Endothelial cell of umbilical vein (primary cell): ENCODE data around the gene LGR6. TPM values are rescaled to one million over a fixed set of nuclear protein-coding genes. Genes with fewer than 3 reads are reported as not detected.

ENCODE experiments used
- BruUV-seq: library from RNA; stranded (reverse); fragments of 400-500 nt; replicated peaks from 2 replicates; lab custom pipeline; 2021; lab: Mats Ljungman, UMichigan
- CTCF ChIA-PET: fragments of 300-600, 350-600 bp; sonication (Branson Sonifier 250); formaldehyde crosslinking; loops from one replicate; lab custom pipeline; 2021; ENCODE audit warnings: antibody characterized with exemption, inconsistent platforms; lab: Charles Lee
- POLR2A ChIA-PET: fragments of 300-600, 350-600 bp; sonication (Branson Sonifier 250); formaldehyde crosslinking; loops from one replicate; lab custom pipeline; 2021; ENCODE audit warnings: antibody characterized with exemption, inconsistent platforms; lab: Charles Lee
- DNase-seq: peaks from one replicate; pipeline ENCODE4 v3.0.0-alpha.2; 2011; ENCODE audit warnings: low read depth, low spot score
- FAIRE-seq: peaks from 2 replicates; lab custom pipeline; 2011; peaks lifted over from hg19 to GRCh38; lab: Jason Lieb, UNC
- H2AFZ ChIP-seq: 2 replicates; pipeline ENCODE4 v1.6.0; 2012; ENCODE audit warnings: low read depth, low read length, control low read depth, inconsistent platforms
- H3K27ac ChIP-seq: 2 replicates; pipeline ENCODE4 v1.5.1; 2011; ENCODE audit warnings: low read depth, mild to moderate bottlenecking, control low read depth, low read length, moderate library complexity; ENCODE audit not compliant: insufficient read depth
- H3K27me3 ChIP-seq, 2 experiments: 2 replicates each; pipeline versions ENCODE4 v1.6.0 to v1.6.1; 2011; ENCODE audit warnings: low read length in 2 of 2, mixed read lengths in 1 of 2; ENCODE audit not compliant: control insufficient read depth in 2 of 2, insufficient read depth in 2 of 2
- H3K36me3 ChIP-seq, 2 experiments: 2 replicates in 1 of 2; 3 replicates in 1 of 2; pipeline ENCODE4 v1.5.1; 2011; ENCODE audit warnings: low read length in 2 of 2, mild to moderate bottlenecking in 1 of 2, moderate library complexity in 1 of 2; ENCODE audit not compliant: control insufficient read depth in 2 of 2, insufficient read depth in 2 of 2; ENCODE audit errors: extremely low read depth in 1 of 2
- H3K4me1 ChIP-seq: 3 replicates; pipeline ENCODE4 v1.5.1; 2011; ENCODE audit warnings: mild to moderate bottlenecking, low read length; ENCODE audit not compliant: control insufficient read depth, insufficient read depth; ENCODE audit errors: extremely low read depth
- H3K4me2 ChIP-seq: 2 replicates; pipeline ENCODE4 v1.6.1; 2011; ENCODE audit warnings: low read length, control low read depth, mixed read lengths; ENCODE audit not compliant: insufficient read depth
- H3K4me3 ChIP-seq, 3 experiments: fragments of 200-600 bp in 1 of 3; sonication (generic), shearing (Covaris generic) in 1 of 3; replicated peaks in 1 of 3; 2 replicates each; pipeline ENCODE4 v1.5.1; 2011 to 2016; ENCODE audit warnings: control low read depth in 3 of 3, low read length in 3 of 3, mild to moderate bottlenecking in 2 of 3, inconsistent platforms in 1 of 3, low read depth in 1 of 3, moderate library complexity in 1 of 3; ENCODE audit not compliant: insufficient read depth in 1 of 3
- H3K79me2 ChIP-seq: 2 replicates; pipeline ENCODE4 v1.6.0; 2012; ENCODE audit warnings: low read length, inconsistent platforms; ENCODE audit not compliant: control insufficient read depth, insufficient read depth
- H3K9ac ChIP-seq: replicated peaks from 2 replicates; pipeline ENCODE3; 2011; ENCODE audit warnings: low read length, control low read depth; ENCODE audit not compliant: insufficient read depth; ENCODE audit errors: extremely low read depth
- H3K9me1 ChIP-seq: replicated peaks from 3 replicates; pipeline ENCODE4 v1.6.0; 2011; ENCODE audit warnings: mild to moderate bottlenecking, low read length; ENCODE audit not compliant: control insufficient read depth, insufficient read depth; ENCODE audit errors: extremely low read depth
- H3K9me3 ChIP-seq: replicated peaks from 2 replicates; pipeline ENCODE4 v1.5.1; 2012; ENCODE audit warnings: low read length, inconsistent platforms; ENCODE audit not compliant: control insufficient read depth, insufficient read depth
- H4K20me1 ChIP-seq: replicated peaks from 2 replicates; pipeline ENCODE3; 2011; ENCODE audit warnings: mild to moderate bottlenecking, low read length; ENCODE audit not compliant: control insufficient read depth, insufficient read depth; ENCODE audit errors: extremely low read depth
- CTCF ChIP-seq, 2 donors: IDR thresholded peaks; 1 replicate in 1 of 2; 2 replicates in 1 of 2; pipeline ENCODE4 v1.5.1; 2011; ENCODE audit warnings: low read length in 2 of 2, mild to moderate bottlenecking in 2 of 2, moderate library complexity in 2 of 2, control low read depth in 1 of 2, inconsistent platforms in 1 of 2, low read depth in 1 of 2; ENCODE audit not compliant: insufficient read depth in 1 of 2; ENCODE audit errors: extremely low read depth in 1 of 2
- MAX ChIP-seq: IDR thresholded peaks from 2 replicates; pipeline ENCODE4 v1.6.1; 2011; ENCODE audit not compliant: insufficient read depth, insufficient read length
- dilution Hi-C: fragments of 300-500 bp; cut with MboI; formaldehyde crosslinking; loops from one replicate; pipeline ENCODE4 v1.15.0; 2019; ENCODE audit warnings: low sequenced_read_pairs; ENCODE audit not compliant: extremely low pct_ligation_motif_present
- intact Hi-C: fragments of 100-400 bp; cut with micrococcal nuclease; formaldehyde crosslinking; loops from one replicate; pipeline ENCODE4 v1.10.0; 2022
- polyA plus RNA-seq, 4 experiments: library from polyadenylated mRNA; depleted of rRNA in 3 of 4; stranded (reverse) in 3 of 4; unstranded in 1 of 4; fragments of >200 nt; gene quantifications; 2 replicates each; pipeline versions ENCODE4 v1.2.1 to v1.2.3, GENCODE V29; 2011 to 2012; ENCODE audit warnings: missing spikeins in 1 of 4
- total RNA-seq: library from RNA; stranded (reverse); gene quantifications from 2 replicates; pipeline ENCODE4 v1.2.3, GENCODE V29; 2021

LGR6 gene
- total and polyA plus RNA-seq, 2 donors (not counting 3 experiments of a cell fraction or from before 2014, with no cell fraction given) = not detected

GRCh38 chr1:202249846-202250245, 56.2 kb downstream of the LGR6 start:
- BruUV-seq = no TSS peak
- H3K9ac ChIP-seq = no peak overlapping the region
- TF ChIP-seq CTCF (IDR thresholded peaks at IDR 0.05; ENCODE audit: extremely low read depth in 1 of 2, insufficient read depth in 1 of 2, low read depth in 1 of 2, low read length in 2 of 2) = no peak
- DNase-seq = no peak
- H3K27ac ChIP-seq = no peak overlapping the region
- ChIA-PET POLR2A (no interaction called here), CTCF (interaction anchor here (1.5 kb wide), 1 partner anchor 57 kb away, joined by 3 read pairs; no protein-coding TSS in a partner anchor)
- H3K4me2 ChIP-seq = no peak overlapping the region
- H3K9me3 ChIP-seq = no peaks in the 10 kb centered on the region
- dilution Hi-C loops = no loop called here
- H3K27me3 ChIP-seq = peaks cover 8 to 9% of the 10 kb centered on the region in 2 experiments
- no peaks in the 10 kb centered on the region for H3K36me3 ChIP-seq
- intact Hi-C loops = no loop called here
- FAIRE-seq = no peak
- H3K79me2 ChIP-seq = no peaks in the 10 kb centered on the region
- H3K4me3 ChIP-seq = no peak overlapping the region
- H4K20me1 ChIP-seq = no peaks in the 10 kb centered on the region
- no peak overlapping the region for H2AFZ ChIP-seq
- H3K4me1 ChIP-seq = no peaks in the 10 kb centered on the region
- H3K9me1 ChIP-seq = no peaks in the 10 kb centered on the region

- intact Hi-C loops (no loop called here), dilution Hi-C loops (no loop called here)
- H3K4me1 ChIP-seq = no peaks in the 10 kb centered on the region
- no peak for FAIRE-seq
- H3K9me3 ChIP-seq = no peaks in the 10 kb centered on the region
- no peak overlapping the region for H3K27ac ChIP-seq
- no peaks in the 10 kb centered on the region for H3K36me3 ChIP-seq
- no TSS peak for BruUV-seq
- DNase-seq = no peak
- CTCF ChIA-PET = interaction anchor here (1.2 kb wide), 1 partner anchor 15 kb away, joined by 4 read pairs; no protein-coding TSS in a partner anchor
- no peaks in the 10 kb centered on the region for H3K79me2 ChIP-seq
- no peak overlapping the region for H2AFZ ChIP-seq
- POLR2A ChIA-PET = no interaction called here
- no peaks in the 10 kb centered on the region for H4K20me1 ChIP-seq
- H3K9ac ChIP-seq = no peak overlapping the region
- H3K27me3 ChIP-seq = peaks cover 8 to 11% of the 10 kb centered on the region in 2 experiments
- no peak overlapping the region for H3K4me2 ChIP-seq
- H3K9me1 ChIP-seq = no peaks in the 10 kb centered on the region
- H3K4me3 ChIP-seq = no peak overlapping the region
- no peak for TF ChIP-seq MAX
Observed at GRCh38 chr1:202250982-202251381, 57.4 kb downstream of the LGR6 start.
